Vagina (tissue), 2 donors: ENCODE measurements around the gene CHP1.

Experiments used
- POLR2AphosphoS5 ChIP-seq, 2 donors: sonication (generic); formaldehyde crosslinking; IDR thresholded peaks; one replicate each; pipeline ENCODE4 v1.9.0; 2017; ENCODE audit warnings: antibody characterized with exemption in 2 of 2, mild to moderate bottlenecking in 2 of 2, low read depth in 1 of 2; ENCODE audit not compliant: insufficient read depth in 1 of 2
- TF ChIP-seq, protein P1 (sequence below), 3 experiments: fragments of 450-650 bp in 2 of 3; fragments of 200-600 bp in 1 of 3; sonication (generic) in 1 of 3; IDR thresholded peaks; one replicate each; pipeline ENCODE4 v1.5.1; 2017 to 2019; ENCODE audit warnings: antibody characterized with exemption in 3 of 3, mild to moderate bottlenecking in 2 of 3, moderate library complexity in 2 of 3

DNA sequence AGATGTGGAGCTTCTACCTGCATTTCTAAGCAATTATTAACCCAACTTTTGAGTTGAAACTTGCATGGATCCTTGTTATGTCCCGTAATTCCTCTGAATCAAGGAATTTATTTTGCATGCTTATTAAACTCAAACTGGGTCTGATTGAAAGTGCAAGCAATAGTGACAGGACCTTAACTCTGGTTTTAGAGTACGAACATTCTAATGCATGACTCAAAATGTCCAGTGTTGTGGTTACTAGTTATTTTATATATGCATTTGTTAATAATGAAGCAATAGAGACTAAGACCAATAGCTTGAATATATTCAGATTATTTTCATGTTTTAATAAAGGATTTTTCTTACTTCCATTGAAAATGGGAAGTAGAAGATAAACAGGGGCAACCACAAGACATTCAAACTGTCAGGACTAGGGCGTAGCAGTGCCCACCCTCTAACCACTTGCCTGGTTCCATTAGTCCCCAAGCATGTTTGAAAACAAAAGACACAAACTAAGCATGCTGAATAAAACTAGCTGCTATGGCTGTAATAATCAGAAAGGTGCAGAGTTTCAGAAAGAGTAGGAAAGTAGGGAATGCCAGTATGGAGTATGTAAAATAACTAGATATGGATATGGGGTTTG, 73.2 kb downstream of the CHP1 start:
- TF ChIP-seq POLR2AphosphoS5 (IDR thresholded peaks at IDR 0.05; ENCODE audit: insufficient read depth in 1 of 2, low read depth in 1 of 2): no peak
- TF ChIP-seq, protein P1, sequence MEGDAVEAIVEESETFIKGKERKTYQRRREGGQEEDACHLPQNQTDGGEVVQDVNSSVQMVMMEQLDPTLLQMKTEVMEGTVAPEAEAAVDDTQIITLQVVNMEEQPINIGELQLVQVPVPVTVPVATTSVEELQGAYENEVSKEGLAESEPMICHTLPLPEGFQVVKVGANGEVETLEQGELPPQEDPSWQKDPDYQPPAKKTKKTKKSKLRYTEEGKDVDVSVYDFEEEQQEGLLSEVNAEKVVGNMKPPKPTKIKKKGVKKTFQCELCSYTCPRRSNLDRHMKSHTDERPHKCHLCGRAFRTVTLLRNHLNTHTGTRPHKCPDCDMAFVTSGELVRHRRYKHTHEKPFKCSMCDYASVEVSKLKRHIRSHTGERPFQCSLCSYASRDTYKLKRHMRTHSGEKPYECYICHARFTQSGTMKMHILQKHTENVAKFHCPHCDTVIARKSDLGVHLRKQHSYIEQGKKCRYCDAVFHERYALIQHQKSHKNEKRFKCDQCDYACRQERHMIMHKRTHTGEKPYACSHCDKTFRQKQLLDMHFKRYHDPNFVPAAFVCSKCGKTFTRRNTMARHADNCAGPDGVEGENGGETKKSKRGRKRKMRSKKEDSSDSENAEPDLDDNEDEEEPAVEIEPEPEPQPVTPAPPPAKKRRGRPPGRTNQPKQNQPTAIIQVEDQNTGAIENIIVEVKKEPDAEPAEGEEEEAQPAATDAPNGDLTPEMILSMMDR (IDR thresholded peaks at IDR 0.05): no peak
